ENCODE measurements around the gene OR5M10.
"Not testable (repeated sequence)": the region's sequence is repeated elsewhere in the genome, so short reads cannot be mapped to it uniquely, and the experiment has no call there.

The OR5M10 gene

GRCh38 chr11:56577621-56578020, at the start of gene OR5M10:
OR5M10 (minus strand) TSS chr11:56577721; CDS start chr11:56577721, 0 bp downstream.
- no peak for DNase-seq (ENCODE audit: low read depth)

DNA sequence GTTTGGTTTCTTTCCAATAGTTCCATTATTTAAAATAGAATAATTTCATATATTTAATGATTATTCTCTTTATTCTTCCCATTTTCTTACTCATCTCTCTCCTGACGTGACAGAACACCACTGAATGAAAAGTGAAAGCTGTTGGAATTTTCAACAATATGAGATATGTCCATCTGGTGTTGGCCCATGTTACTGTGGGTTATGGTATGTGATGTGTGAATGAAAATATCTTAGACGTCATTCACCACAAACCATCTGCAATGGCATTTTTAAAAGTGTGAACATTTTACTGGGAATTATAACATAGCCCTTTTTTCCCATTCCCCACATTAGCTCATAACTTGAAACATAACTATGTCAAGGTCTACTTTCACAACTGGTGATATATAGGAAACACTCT, 48.4 kb upstream of the OR5M10 start:
- no peak for DNase-seq (ENCODE audit: low read depth)

- peak; percentile 4 for DNase-seq (ENCODE audit: low read depth)
Observed at GRCh38 chr11:56624661-56625110, 47.2 kb upstream of the OR5M10 start.

DNA sequence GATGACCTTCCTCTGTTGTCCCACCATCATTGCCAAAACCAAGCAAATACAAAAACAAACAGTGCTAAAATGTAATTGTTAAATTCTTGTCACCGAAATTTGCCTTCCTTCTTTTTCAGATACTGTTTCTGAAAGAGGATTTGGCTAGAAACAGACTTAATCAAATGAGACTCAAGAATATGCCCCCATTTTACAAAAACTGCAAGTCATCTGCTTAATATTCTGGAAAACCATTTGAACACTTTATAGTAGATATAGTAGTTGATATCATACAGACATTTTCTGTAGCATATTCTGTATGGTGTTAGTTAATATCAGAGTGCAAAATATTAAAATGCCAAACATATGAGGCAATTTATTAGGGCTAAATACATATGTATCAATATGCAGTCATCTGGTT, 33.7 kb upstream of the OR5M10 start:
- DNase-seq (ENCODE audit: low read depth) = no peak

GRCh38 chr11:56592088-56592717, 14.7 kb upstream of the OR5M10 start:
- DNase-seq (ENCODE audit: low read depth) = not testable (repeated sequence)

GRCh38 chr11:56558574-56558973, 18.9 kb downstream of the OR5M10 start:
- DNase-seq (ENCODE audit: low read depth) = no peak

DNA sequence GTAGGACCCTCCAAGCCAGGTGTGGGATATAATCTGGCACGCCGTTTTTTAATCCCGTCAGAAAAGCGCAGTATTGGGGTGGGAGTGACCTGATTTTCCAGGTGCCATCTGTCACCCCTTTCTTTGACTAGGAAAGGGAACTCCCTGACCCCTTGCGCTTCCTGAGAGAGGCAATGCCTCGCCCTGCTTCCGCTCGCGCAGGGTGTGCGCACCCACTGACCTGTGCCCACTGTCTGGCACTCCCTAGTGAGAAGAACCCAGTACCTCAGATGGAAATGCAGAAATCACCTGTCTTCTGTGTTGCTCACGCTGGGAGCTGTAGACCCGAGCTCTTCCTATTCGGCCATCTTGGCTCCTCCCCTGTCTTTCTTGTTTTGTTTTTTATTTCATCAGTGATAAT, 22.8 kb downstream of the OR5M10 start:
- DNase-seq (ENCODE audit: low read depth) = not testable (repeated sequence)

DNA sequence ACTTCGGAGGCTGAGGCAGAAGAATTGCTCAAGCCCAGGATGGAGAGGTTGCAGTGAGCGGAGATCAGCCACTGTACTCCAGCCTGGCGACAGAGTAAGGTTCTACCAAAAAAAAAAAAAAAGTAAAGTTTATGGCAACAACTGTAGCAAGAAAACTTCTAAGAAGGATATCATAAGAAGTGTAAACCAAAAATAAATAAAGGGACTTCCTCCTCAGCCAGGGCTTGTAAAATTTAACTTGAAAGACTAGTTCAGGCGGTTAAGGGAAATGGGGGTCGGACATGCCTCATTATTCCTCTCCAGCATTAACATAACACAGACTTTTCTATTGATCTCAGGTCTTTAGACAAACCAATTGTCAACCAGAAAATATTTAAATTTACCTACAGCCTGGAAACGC, 32.0 kb downstream of the OR5M10 start:
- DNase-seq (ENCODE audit: low read depth) = no peak

DNA sequence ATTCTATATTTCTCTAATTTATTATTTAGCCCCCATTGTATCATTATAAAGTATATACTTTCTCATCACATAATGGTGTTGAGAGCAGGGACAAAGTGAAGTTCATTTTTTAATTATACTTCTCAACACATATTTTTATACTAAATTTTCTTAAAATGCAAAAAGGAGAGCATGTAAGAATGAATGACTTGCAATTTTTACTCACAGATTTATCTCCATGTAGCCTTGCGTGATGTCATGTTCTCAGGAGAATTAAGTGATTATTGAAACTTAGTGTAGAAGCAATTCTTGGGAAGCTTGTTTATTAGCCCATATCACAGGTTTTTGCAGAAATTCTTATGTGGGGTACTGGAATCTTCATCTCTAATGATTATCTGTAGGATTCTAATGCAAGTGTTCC, 33.8 kb downstream of the OR5M10 start:
- DNase-seq (ENCODE audit: low read depth) = no peak

DNA sequence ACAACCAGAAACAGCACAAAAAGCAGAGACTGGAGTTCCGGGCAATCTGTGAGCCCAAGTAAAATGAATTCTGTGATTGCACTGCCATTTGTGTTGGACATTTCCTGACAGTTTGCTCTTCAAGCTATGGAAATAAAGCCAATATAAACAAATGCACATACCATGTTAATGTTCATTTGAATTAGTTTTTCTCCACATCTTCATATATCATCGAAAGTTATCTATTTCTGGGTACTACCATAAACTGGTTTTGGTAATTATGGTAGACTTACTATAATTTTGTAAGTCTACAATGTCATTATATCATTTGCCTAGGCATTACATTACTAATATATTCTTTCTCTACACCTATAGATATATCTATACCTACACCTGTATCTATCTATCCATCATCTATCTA, 34.4 kb downstream of the OR5M10 start, which contains the start of gene OR5M11:
TSS of gene OR5M11 (minus strand) at position 101 of the 400 bp plus-strand sequence. CDS start at position 101, 0 bp downstream.
- no peak for DNase-seq (ENCODE audit: low read depth)

DNA sequence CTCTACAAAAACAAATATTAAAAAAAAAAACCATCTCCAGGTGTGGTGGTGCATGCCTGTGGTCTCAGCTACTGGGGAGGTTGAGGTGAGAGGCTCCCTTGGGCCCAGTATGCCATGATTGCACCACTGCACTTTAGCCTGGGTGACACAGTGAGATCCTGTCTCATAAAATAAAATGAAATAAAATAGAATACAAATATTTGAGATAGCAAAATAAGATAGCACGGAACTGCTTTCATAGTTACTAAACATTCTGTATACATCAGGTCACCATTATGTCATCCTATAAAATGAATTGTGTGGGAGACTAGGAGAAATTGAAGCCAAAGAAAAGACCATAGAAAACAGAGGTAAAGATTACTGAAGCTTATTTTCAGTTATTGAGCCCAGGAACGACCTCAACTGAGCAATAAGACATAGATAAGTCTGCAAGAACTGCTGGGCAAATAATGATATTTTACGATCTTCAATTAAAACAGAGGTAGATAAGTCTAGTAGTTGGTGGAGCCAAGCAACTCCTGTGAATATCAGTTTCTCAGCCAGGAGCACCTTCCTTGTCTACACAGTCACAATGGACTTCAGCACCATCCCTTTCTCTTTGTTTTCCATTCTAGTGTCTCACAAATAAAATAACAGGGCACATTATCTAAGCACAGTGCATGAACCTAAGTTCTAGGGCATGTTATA, 44.3 kb downstream of the OR5M10 start:
- no peak for DNase-seq (ENCODE audit: low read depth)

GRCh38 chr11:56531856-56532255, 45.7 kb downstream of the OR5M10 start:
- no peak for DNase-seq (ENCODE audit: low read depth)
